H54 (cell line): ENCODE results near the gene CGN.

Experiments used
- DNase-seq: peaks from one replicate; pipeline ENCODE4 v3.0.0; 2011; ENCODE audit warnings: low spot score, mixed read lengths; ENCODE audit not compliant: insufficient read length
- FAIRE-seq: peaks from 3 replicates; lab custom pipeline; 2011; peaks lifted over from hg19 to GRCh38; lab: Jason Lieb, UNC
- POLR2A ChIP-seq: IDR thresholded peaks from 2 replicates; pipeline ENCODE4 v1.6.1; 2011; ENCODE audit warnings: low read depth, mild to moderate bottlenecking, low read length

Gene CGN

DNA sequence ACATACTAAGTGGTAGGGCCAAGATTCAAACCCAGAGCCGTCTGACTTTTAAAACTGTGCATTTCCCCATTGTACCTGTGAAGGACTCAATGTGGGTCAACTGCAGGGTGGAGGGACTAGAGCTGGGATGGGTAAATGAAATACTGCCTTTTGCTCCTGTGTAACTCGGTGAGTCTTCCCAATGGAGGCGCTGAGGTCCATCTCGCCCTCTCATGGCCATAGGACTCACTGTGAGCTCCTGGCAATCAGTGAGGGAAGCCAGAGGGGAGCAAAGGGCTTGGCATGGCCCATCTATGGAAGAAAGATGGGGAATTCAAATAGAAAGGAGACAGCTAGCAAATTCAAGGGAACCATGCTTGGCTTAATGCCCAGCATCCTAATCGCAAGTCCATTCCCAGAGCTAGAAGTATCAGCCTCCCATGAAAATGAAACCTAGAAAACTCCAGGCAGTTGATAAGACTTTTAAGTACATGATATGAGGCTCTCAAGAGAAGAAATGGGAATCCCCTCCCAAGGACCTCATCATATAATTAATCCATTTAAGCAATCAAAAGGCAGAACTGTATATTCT, 25.4 kb upstream of the CGN start:
- TF ChIP-seq POLR2A: no peak
- no peak for DNase-seq
- no peak for FAIRE-seq

DNA sequence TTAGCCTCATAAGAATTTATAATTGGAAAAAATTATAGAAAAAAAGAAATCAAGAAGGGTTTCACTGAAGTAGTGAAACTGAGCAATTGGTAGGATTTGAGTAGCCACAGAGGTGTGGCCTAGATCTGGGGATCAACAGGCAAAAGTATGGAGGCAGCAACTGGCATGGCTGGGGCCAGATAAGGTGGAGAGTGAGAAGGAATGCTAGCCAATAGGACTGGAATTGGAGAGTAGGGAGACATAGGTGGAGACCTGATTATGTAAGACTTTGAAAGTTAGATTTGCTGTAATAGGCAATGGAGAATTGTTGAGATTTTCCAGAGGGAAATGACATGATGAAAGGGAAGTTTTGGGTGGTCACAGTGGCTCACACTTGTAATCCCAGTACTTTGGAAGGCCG, 24.6 kb upstream of the CGN start:
- TF ChIP-seq POLR2A: no peak
- FAIRE-seq (no peak), DNase-seq (no peak)

GRCh38 chr1:151491641-151492040, 19.5 kb upstream of the CGN start:
- FAIRE-seq (no peak), DNase-seq (no peak)
- TF ChIP-seq POLR2A: no peak

- no peak for TF ChIP-seq POLR2A
- DNase-seq (no peak), FAIRE-seq (no peak)
Observed at GRCh38 chr1:151492120-151492519, 19.1 kb upstream of the CGN start.

DNA sequence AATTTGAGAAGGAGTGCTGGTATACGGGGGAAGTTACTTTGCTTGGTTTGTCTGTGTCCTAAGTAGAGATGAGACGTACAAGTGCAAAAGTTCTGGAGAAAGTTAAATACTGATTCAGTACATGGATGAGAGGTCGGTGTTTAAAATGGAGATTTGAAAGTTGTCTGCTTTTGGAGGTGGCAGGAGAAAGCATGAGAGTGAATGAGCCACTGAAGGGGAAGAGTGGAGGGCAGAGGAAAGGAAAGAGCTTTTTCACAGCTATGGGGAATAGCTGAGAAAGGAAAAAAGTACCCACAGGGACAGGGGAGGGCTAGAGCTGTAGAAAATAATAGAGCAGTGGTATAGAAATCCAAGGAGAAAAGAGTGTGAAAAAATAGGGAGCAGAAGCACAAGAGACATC, 18.1 kb upstream of the CGN start:
- DNase-seq: no peak
- no peak for TF ChIP-seq POLR2A
- FAIRE-seq: no peak

DNA sequence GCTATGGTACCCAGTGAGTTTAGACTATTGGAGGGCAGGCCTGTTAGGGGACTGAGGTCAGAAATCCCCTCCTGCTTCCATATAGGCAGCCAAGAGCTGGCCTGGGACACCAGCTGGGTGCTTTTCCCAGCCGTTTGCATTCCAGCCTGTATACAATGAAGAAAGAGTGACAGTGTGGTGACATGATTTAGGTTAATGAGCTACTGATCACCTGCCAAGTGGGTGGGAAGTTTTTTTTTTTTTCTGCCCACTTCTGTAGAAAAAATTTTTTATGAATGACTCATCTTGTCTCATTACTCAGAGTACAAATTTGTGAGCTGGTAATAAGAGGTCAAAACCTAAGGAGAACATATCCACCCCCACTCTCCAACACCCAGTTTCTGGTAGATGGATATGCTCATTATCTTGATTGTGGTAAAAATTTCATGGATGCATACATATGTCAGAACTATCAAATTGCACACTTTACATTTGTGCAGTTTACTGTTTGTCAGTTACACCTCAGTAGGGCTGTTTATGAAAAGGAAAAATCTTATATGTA, 16.4 kb upstream of the CGN start:
- FAIRE-seq (no peak), DNase-seq (peak; percentile 53)
- no peak for TF ChIP-seq POLR2A

GRCh38 chr1:151495316-151495715, 15.9 kb upstream of the CGN start:
- no peak for FAIRE-seq
- no peak for DNase-seq
- TF ChIP-seq POLR2A: no peak

GRCh38 chr1:151499365-151499764, 11.8 kb upstream of the CGN start:
- FAIRE-seq: no peak
- TF ChIP-seq POLR2A: no peak
- DNase-seq: no peak

GRCh38 chr1:151499930-151500329, 11.3 kb upstream of the CGN start:
- FAIRE-seq (no peak), DNase-seq (no peak)
- TF ChIP-seq POLR2A: no peak

DNA sequence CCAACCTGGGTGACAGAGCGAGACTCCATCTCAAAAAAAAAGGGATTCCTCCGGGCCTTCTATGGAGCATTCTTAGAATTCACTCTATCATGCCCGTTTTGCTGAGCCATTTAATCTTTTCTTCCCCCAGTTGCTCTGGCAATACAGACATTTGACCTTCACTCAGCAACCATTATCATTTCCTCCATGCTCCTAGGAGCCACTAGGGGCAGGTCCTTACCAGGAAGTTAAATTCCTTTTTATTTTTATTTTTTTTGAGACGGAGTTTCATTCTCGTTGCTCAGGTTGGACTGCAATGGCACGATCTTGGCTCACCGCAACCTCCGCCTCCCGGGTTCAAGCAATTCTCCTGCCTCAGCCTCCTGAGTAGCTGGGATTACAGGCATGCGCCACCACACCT, 9.7 kb upstream of the CGN start:
- no peak for DNase-seq
- no peak for TF ChIP-seq POLR2A
- FAIRE-seq: no peak

DNA sequence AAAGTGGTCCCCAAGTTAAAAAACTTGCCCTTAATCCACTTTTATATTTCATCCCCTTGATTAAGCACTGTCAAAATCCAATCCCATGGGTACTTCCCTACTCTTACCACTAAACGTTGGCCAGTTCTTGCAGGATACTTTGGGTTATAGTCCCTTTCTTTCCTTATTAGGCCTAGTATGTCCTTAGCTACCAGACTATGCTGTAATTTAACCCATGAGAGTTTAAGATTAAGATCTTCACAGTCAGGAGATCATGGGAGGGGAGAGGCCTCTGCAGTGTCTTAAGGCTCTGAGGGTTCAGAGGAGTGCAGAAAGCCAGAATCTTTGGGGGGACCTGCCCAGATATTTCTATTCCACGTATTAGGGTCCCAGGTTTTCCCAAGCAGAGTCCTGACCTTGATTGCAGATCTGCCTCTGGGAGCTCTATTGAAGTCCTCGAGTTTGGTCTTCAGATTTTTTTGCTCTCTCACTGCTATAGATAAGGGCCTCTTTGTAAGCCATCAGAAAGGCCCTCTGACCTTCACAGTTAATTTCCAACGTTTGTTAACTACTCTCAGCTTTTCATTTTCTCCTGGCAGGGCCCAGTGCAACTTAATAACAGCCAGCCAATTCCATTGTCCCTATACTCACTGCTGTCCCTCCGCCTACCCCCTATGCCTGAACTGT, 9.0 kb upstream of the CGN start:
- no peak for TF ChIP-seq POLR2A
- no peak for FAIRE-seq
- no peak for DNase-seq

DNA sequence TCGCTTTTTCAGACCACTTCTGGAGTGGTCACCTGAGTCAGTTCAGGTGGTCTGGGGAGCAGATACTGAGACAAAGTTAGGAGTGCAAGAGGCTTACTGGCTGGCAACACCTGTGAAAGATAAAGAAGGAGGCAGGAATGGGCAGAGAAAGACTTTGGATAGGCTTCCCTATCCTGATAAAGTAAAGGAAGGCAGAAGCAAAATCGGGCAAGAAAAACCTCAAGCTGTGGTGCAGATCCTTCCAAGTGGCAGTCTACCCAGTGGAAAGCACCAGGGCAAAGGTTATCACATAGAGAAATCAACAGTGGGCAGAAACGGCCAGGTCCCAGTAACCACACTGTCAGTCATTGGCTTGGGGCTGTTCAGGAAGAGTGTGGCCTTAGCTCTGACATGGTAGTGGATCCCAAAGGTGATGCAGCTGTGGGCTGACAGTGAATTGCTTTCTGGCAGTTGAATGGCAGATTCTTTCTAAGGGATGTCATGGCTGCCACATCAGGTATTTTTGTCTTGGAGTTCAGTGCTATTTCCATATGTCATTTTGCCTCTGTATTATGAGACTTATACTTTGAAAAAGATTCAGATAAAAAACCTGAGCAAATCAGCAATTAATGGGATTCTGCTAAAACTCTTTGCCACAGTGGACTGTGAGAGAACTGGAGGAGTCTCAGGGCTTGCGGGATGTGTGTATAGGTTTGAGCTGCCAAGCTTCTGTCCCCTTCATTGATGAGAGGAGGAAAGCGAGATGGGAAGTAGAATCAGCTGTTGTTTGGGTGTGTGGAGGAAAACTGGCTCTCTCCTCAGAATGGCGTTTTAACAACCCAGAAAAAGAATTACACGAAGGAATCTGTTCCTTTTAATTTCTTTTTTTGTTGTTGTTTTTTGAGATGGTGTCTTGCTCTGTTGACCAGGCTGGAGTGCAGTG, 8.1 kb upstream of the CGN start:
- FAIRE-seq (no peak), DNase-seq (no peak)
- no peak for TF ChIP-seq POLR2A

- TF ChIP-seq POLR2A: no peak
- DNase-seq (no peak), FAIRE-seq (no peak)
Observed at GRCh38 chr1:151504252-151504651, 6.9 kb upstream of the CGN start.

GRCh38 chr1:151504759-151505158, 6.4 kb upstream of the CGN start:
- TF ChIP-seq POLR2A: no peak
- DNase-seq (no peak), FAIRE-seq (no peak)
